ENCODE results near the gene WDTC1. TPM values are rescaled to one million over a fixed set of nuclear protein-coding genes. Genes with fewer than 3 reads are reported as not detected.

Gene WDTC1
- total and polyA plus RNA-seq, 2 of the 13 experiments (the other 11 are each of a cell fraction or from before 2014, with no cell fraction given), result 5.5 TPM

- TF ChIP-seq HNF1A (IDR thresholded peaks at IDR 0.05; ENCODE audit: low read depth) (no peak), HNF1A (CRISPR knock-in tag; IDR thresholded peaks at IDR 0.05; ENCODE audit: borderline replicate concordance) (no peak), ZNF644 (CRISPR knock-in tag; IDR thresholded peaks at IDR 0.05; ENCODE audit: low read depth) (no peak), YY1 (IDR thresholded peaks at IDR 0.05; ENCODE audit: insufficient read depth, insufficient replicate concordance, low read depth, low read length) (peak; percentile 24), LRRFIP1 (CRISPR knock-in tag; conservative IDR thresholded peaks at IDR 0.05) (no peak), ZBTB37 (CRISPR knock-in tag; IDR thresholded peaks at IDR 0.05) (no peak), CEBPB (IDR thresholded peaks at IDR 0.05; ENCODE audit: borderline replicate concordance, low read depth, low read length) (peak; percentile 89), SNAPC5 (CRISPR knock-in tag; IDR thresholded peaks at IDR 0.05; ENCODE audit: borderline replicate concordance) (no peak), HNF1B (CRISPR knock-in tag; IDR thresholded peaks at IDR 0.05) (peak; percentile 76), ZFP62 (CRISPR knock-in tag; IDR thresholded peaks at IDR 0.05) (no peak), MAFK (conservative IDR thresholded peaks at IDR 0.05 in 1 of 2, IDR thresholded peaks at IDR 0.05 in 1 of 2; ENCODE audit: low read length in 2 of 2) (no peak), IRF2 (CRISPR knock-in tag; IDR thresholded peaks at IDR 0.05) (no peak), SP4 (CRISPR knock-in tag; IDR thresholded peaks at IDR 0.05) (0 out of 2 replicates have a peak, but pooled peaks have one; percentile 42)
These were observed 42.3 kb upstream of the WDTC1 start (continued) for GRCh38 chr1:27192039-27192529.
